H9 (cell line): ENCODE results near the gene PKMYT1. TPM values are rescaled to one million over a fixed set of nuclear protein-coding genes. Genes with fewer than 3 reads are reported as not detected.

ENCODE experiments used
- DNase-seq: peaks from one replicate; pipeline ENCODE4 v3.0.0-alpha.2; 2017
- H2AFZ ChIP-seq: one replicate; pipeline ENCODE4 v1.6.1; 2013; ENCODE audit warnings: mild to moderate bottlenecking, low read length, control low read depth, moderate library complexity
- H2AK5ac ChIP-seq: 2 replicates; pipeline ENCODE4 v1.6.1; 2013; ENCODE audit warnings: low read length, control low read depth, mixed read lengths; ENCODE audit not compliant: insufficient read length
- H2BK120ac ChIP-seq: one replicate; pipeline ENCODE4 v1.6.1; 2013; ENCODE audit warnings: low read depth, mild to moderate bottlenecking, low read length, control low read depth, inconsistent platforms; ENCODE audit not compliant: poor library complexity, severe bottlenecking
- H2BK12ac ChIP-seq: 2 replicates; pipeline ENCODE4 v1.6.1; 2013; ENCODE audit warnings: low read length, control low read depth, mixed read lengths, low read depth; ENCODE audit not compliant: insufficient read length
- H2BK15ac ChIP-seq: 2 replicates; pipeline ENCODE4 v1.6.1; 2013; ENCODE audit warnings: low read depth, low read length, control low read depth
- H2BK20ac ChIP-seq: one replicate; pipeline ENCODE4 v1.6.1; 2013; ENCODE audit warnings: low read depth, mild to moderate bottlenecking, low read length, control low read depth, inconsistent platforms; ENCODE audit not compliant: poor library complexity, severe bottlenecking
- H2BK5ac ChIP-seq: 2 replicates; pipeline ENCODE4 v1.6.1; 2013; ENCODE audit warnings: low read length, control low read depth, mixed read lengths; ENCODE audit not compliant: insufficient read length
- H3K14ac ChIP-seq: 2 replicates; pipeline ENCODE4 v1.6.1; 2013; ENCODE audit warnings: low read length, control low read depth; ENCODE audit not compliant: insufficient read depth
- H3K18ac ChIP-seq: 2 replicates; pipeline ENCODE4 v1.6.1; 2013; ENCODE audit warnings: low read depth, mild to moderate bottlenecking, mixed read lengths, low read length, control low read depth; ENCODE audit not compliant: insufficient read length
- H3K23ac ChIP-seq: 2 replicates; pipeline ENCODE4 v1.6.1; 2013; ENCODE audit warnings: low read length, control low read depth, mixed read lengths, low read depth; ENCODE audit not compliant: insufficient read length
- H3K23me2 ChIP-seq: 2 replicates; pipeline ENCODE4 v1.6.1; 2013; ENCODE audit warnings: low read depth, mild to moderate bottlenecking, mixed read lengths, low read length, control low read depth; ENCODE audit not compliant: insufficient read length, poor library complexity, severe bottlenecking
- H3K27ac ChIP-seq: 2 replicates; pipeline ENCODE4 v1.5.1; 2013; ENCODE audit warnings: low read length, control low read depth, mixed read lengths, low read depth; ENCODE audit not compliant: insufficient read length
- H3K27me3 ChIP-seq: 2 replicates; pipeline ENCODE4 v1.6.1; 2013; ENCODE audit warnings: low read length, control low read depth, inconsistent platforms; ENCODE audit not compliant: insufficient read depth
- H3K4ac ChIP-seq: 2 replicates; pipeline ENCODE4 v1.6.1; 2013; ENCODE audit warnings: low read depth, mild to moderate bottlenecking, control low read depth, inconsistent platforms, low read length, moderate library complexity
- H3K4me1 ChIP-seq: 2 replicates; pipeline ENCODE4 v1.6.1; 2013; ENCODE audit warnings: low read length, control low read depth, inconsistent platforms; ENCODE audit not compliant: insufficient read depth
- H3K4me2 ChIP-seq: 2 replicates; pipeline ENCODE4 v1.6.1; 2013; ENCODE audit warnings: low read length, control low read depth, mixed read lengths; ENCODE audit not compliant: insufficient read length, insufficient read depth
- H3K56ac ChIP-seq: 2 replicates; pipeline ENCODE4 v1.6.1; 2013; ENCODE audit warnings: low read depth, mild to moderate bottlenecking, mixed read lengths, low read length, control low read depth; ENCODE audit not compliant: insufficient read length
- H3K79me1 ChIP-seq: 2 replicates; pipeline ENCODE4 v1.6.1; 2013; ENCODE audit warnings: low read depth, mild to moderate bottlenecking, moderate library complexity, low read length, control low read depth, inconsistent platforms; ENCODE audit not compliant: insufficient read depth, poor library complexity, severe bottlenecking
- H3K79me2 ChIP-seq: 2 replicates; pipeline ENCODE4 v1.6.1; 2013; ENCODE audit warnings: low read length, control low read depth, inconsistent platforms; ENCODE audit not compliant: insufficient read depth
- H3K9ac ChIP-seq: 2 replicates; pipeline ENCODE4 v1.6.1; 2013; ENCODE audit warnings: low read length, control low read depth, mixed read lengths; ENCODE audit not compliant: insufficient read length; ENCODE audit errors: extremely low read depth
- H3K9me3 ChIP-seq: one replicate; pipeline ENCODE4 v1.6.1; 2013; ENCODE audit warnings: low read depth, low read length, inconsistent platforms; ENCODE audit not compliant: control insufficient read depth
- H3T11ph ChIP-seq: one replicate; pipeline ENCODE4 v1.6.1; 2013; ENCODE audit warnings: mild to moderate bottlenecking, low read length, control low read depth, inconsistent platforms
- H4K20me1 ChIP-seq: one replicate; pipeline ENCODE4 v1.6.1; 2013; ENCODE audit not compliant: control insufficient read depth, insufficient read length, insufficient read depth
- H4K5ac ChIP-seq: 2 replicates; pipeline ENCODE4 v1.6.1; 2013; ENCODE audit warnings: low read depth, mild to moderate bottlenecking, mixed read lengths, low read length, control low read depth; ENCODE audit not compliant: insufficient read length
- H4K8ac ChIP-seq: replicated peaks from 2 replicates; pipeline ENCODE4 v1.6.1; 2013; ENCODE audit warnings: low read length, control low read depth, mixed read lengths, low read depth; ENCODE audit not compliant: insufficient read length
- H4K91ac ChIP-seq: 2 replicates; pipeline ENCODE4 v1.6.1; 2013; ENCODE audit warnings: low read depth, mild to moderate bottlenecking, moderate library complexity, mixed read lengths, low read length, control low read depth; ENCODE audit not compliant: insufficient read length
- H3K27ac Mint-ChIP-seq, 3 experiments: 2 replicates in 2 of 3; 3 replicates in 1 of 3; pipeline ENCODE4 v1.8.0; 2020 to 2021; ENCODE audit warnings: mixed read lengths in 3 of 3, mild to moderate bottlenecking in 1 of 3, moderate library complexity in 1 of 3
- H3K27me3 Mint-ChIP-seq: 2 replicates; pipeline ENCODE4 v1.8.0; 2021; ENCODE audit warnings: low read depth, mild to moderate bottlenecking, moderate library complexity, mixed read lengths
- H3K36me3 Mint-ChIP-seq, 3 experiments: 2 replicates in 2 of 3; 3 replicates in 1 of 3; pipeline ENCODE4 v1.8.0; 2020 to 2021; ENCODE audit warnings: low read depth in 3 of 3, mixed read lengths in 3 of 3; ENCODE audit not compliant: insufficient read depth in 1 of 3
- H3K4me1 Mint-ChIP-seq, 2 experiments: 2 replicates each; pipeline ENCODE4 v1.8.0; 2020; ENCODE audit warnings: mixed read lengths in 2 of 2
- H3K4me3 Mint-ChIP-seq, 2 experiments: 2 replicates in 1 of 2; 3 replicates in 1 of 2; pipeline ENCODE4 v1.8.0; 2020 to 2021; ENCODE audit warnings: mild to moderate bottlenecking in 2 of 2, mixed read lengths in 2 of 2, moderate library complexity in 1 of 2
- H3K9me3 Mint-ChIP-seq, 2 experiments: 2 replicates in 1 of 2; 3 replicates in 1 of 2; pipeline ENCODE4 v1.8.0; 2020; ENCODE audit warnings: mild to moderate bottlenecking in 2 of 2, mixed read lengths in 2 of 2, moderate library complexity in 1 of 2
- WGBS: extraction: QIAGEN DNeasy Blood & Tissue Kit; methylation state at CpG from one replicate; pipeline ENCODE4 v1.1.7; 2013; ENCODE audit warnings: missing lambda C conversion rate, low lambda C conversion rate, mixed read lengths; ENCODE audit not compliant: insufficient read length; ENCODE audit errors: extremely low coverage; 5-methylcytosine and 5-hydroxymethylcytosine counted together
- total RNA-seq: library from RNA; stranded (reverse); gene quantifications from 2 replicates; pipeline ENCODE4 v1.2.1, GENCODE V29; 2021
- TF ChIP-seq, protein P1 (sequence below): fragments of 200-600 bp; sonication (generic); conservative IDR thresholded peaks from 3 replicates; pipeline ENCODE4 v1.8.0; 2021; ENCODE audit warnings: antibody characterized with exemption, mild to moderate bottlenecking

PKMYT1 gene
- total RNA-seq, 1 experiment from 2014 or later: 114 TPM

DNA sequence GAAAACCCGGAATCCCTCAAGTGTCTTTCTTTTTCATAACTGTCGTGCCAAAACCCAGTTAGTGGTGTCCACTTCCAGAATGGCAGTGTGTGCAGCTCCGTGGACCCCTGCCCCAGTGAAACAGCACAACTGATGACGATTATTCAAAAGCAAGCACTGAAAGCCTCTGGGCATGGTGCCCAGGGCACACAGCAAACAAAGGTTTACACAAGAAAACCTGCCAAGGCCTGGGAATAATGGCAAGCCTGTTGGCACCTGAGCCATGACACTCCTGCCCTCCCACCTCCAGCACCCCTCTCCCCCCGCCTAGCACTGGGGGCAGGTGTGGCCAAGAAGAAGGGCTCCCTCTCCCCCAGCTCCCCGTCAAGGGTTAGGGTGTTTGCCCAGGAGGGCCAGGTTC is 2.8 kb downstream of the PKMYT1 start:
- no peak overlapping the region for H3K4ac ChIP-seq
- H3K79me1 ChIP-seq: no peaks in the 10 kb centered on the region
- H2BK5ac ChIP-seq: no peak overlapping the region
- no peak overlapping the region for H3K56ac ChIP-seq
- DNase-seq: no peak
- H3K9ac ChIP-seq: no peak overlapping the region
- Mint-ChIP-seq H3K9me3 (no peaks in the 10 kb centered on the region), H3K27ac (no peak overlapping the region), H3K36me3 (peaks cover 7 to 40% (median 29%) of the 10 kb centered on the region in 3 experiments; a peak in 6 of 7 replicates), H3K27me3 (no peaks in the 10 kb centered on the region; the same call in 1 of the 2 replicates), H3K4me1 (peaks cover 21 to 22% of the 10 kb centered on the region in 2 experiments), H3K4me3 (no peak overlapping the region)
- H4K20me1 ChIP-seq: no peaks in the 10 kb centered on the region
- whole genome bisulfite sequencing: no CpG with 5 or more reads among the region's 6 CpGs
- H3K4me1 ChIP-seq: no peaks in the 10 kb centered on the region
- peaks cover 9% of the 10 kb centered on the region for H3K23me2 ChIP-seq
- H3K18ac ChIP-seq: no peak overlapping the region
- no peak overlapping the region for H2BK12ac ChIP-seq
- no peak overlapping the region for H3T11ph ChIP-seq
- TF ChIP-seq, protein P1, sequence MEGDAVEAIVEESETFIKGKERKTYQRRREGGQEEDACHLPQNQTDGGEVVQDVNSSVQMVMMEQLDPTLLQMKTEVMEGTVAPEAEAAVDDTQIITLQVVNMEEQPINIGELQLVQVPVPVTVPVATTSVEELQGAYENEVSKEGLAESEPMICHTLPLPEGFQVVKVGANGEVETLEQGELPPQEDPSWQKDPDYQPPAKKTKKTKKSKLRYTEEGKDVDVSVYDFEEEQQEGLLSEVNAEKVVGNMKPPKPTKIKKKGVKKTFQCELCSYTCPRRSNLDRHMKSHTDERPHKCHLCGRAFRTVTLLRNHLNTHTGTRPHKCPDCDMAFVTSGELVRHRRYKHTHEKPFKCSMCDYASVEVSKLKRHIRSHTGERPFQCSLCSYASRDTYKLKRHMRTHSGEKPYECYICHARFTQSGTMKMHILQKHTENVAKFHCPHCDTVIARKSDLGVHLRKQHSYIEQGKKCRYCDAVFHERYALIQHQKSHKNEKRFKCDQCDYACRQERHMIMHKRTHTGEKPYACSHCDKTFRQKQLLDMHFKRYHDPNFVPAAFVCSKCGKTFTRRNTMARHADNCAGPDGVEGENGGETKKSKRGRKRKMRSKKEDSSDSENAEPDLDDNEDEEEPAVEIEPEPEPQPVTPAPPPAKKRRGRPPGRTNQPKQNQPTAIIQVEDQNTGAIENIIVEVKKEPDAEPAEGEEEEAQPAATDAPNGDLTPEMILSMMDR: no peak
- no peak overlapping the region for H3K4me2 ChIP-seq
- no peak overlapping the region for H4K5ac ChIP-seq
- H2BK15ac ChIP-seq: no peak overlapping the region
- H3K9me3 ChIP-seq: no peaks in the 10 kb centered on the region
- no peak overlapping the region for H3K27ac ChIP-seq
- H2BK20ac ChIP-seq: no peak overlapping the region
- H4K91ac ChIP-seq: no peak overlapping the region
- H2BK120ac ChIP-seq: no peak overlapping the region
- H2AFZ ChIP-seq: no peak overlapping the region
- H3K23ac ChIP-seq: no peak overlapping the region
- no peak overlapping the region for H2AK5ac ChIP-seq
- no peaks in the 10 kb centered on the region for H3K27me3 ChIP-seq
- H3K14ac ChIP-seq: no peak overlapping the region; the same call in 1 of the 2 replicates
- no peaks in the 10 kb centered on the region; the same call in 1 of the 2 replicates for H3K79me2 ChIP-seq
- no peak overlapping the region for H4K8ac ChIP-seq
